ENCODE results near the gene KLRK1. TPM values are rescaled to one million over a fixed set of nuclear protein-coding genes. Genes with fewer than 3 reads are reported as not detected.
"Not testable (repeated sequence)": the region's sequence is repeated elsewhere in the genome, so short reads cannot be mapped to it uniquely, and the experiment has no call there.

Gene KLRK1
- total and polyA plus RNA-seq, 8 donors = 0.50 to 17.4 (median 2.2) TPM; not detected in 2

- WGBS, 5 donors = 85 to 92% (median 88%) methylated on average over 4 of the region's 4 CpGs
- no peak for TF ChIP-seq EP300 (IDR thresholded peaks at IDR 0.05)
- TF ChIP-seq POLR2AphosphoS5 (IDR thresholded peaks at IDR 0.05) = no peak
- no peak for TF ChIP-seq CTCF (IDR thresholded peaks at IDR 0.05)
- TF ChIP-seq POLR2A (IDR thresholded peaks at IDR 0.05) = no peak
- no peak for DNase-seq
- Histone ChIP-seq H3K4me3 (no peak overlapping the region), H3K4me1 (no peaks in the 10 kb centered on the region), H3K9me3 (no peaks in the 10 kb centered on the region), H3K27ac (peak overlapping the region in 1 of 5 donors; percentile 7), H3K36me3 (no peaks in the 10 kb centered on the region), H3K27me3 (no peaks in the 10 kb centered on the region)
- intact Hi-C loops (cut with DNase I; ENCODE audit: low total_unique reads) = no loop called here
Observed at GRCh38 chr12:10381928-10382628, 7.8 kb downstream of the KLRK1 start.

- H3K27me3 ChIP-seq; H3K4me3 ChIP-seq; H3K36me3 ChIP-seq; H3K9me3 ChIP-seq; H3K4me1 ChIP-seq; intact Hi-C loops (cut with DNase I; ENCODE audit: low total_unique reads); H3K27ac ChIP-seq; DNase-seq: not testable (repeated sequence)
- WGBS, 5 donors = 63 to 81% (median 78%) methylated on average over 2 of the region's 2 CpGs
Observed at GRCh38 chr12:10378737-10379136, 11.1 kb downstream of the KLRK1 start.

- DNase-seq = no peak
- Histone ChIP-seq H3K27me3 (no peaks in the 10 kb centered on the region), H3K36me3 (no peaks in the 10 kb centered on the region), H3K9me3 (no peaks in the 10 kb centered on the region), H3K4me1 (peaks cover 0 to 22% (median 14%) of the 10 kb centered on the region in 4 donors), H3K27ac (no peak overlapping the region), H3K4me3 (no peak overlapping the region)
- WGBS, 5 donors = 76 to 94% (median 87%) methylated on average over 3 of the region's 3 CpGs
- intact Hi-C loops (cut with DNase I; ENCODE audit: low total_unique reads) = no loop called here
- TF ChIP-seq POLR2AphosphoS5 (IDR thresholded peaks at IDR 0.05) = no peak
- no peak for TF ChIP-seq POLR2A (IDR thresholded peaks at IDR 0.05)
- TF ChIP-seq EP300 (IDR thresholded peaks at IDR 0.05) = no peak
- TF ChIP-seq CTCF (IDR thresholded peaks at IDR 0.05) = no peak
Observed at GRCh38 chr12:10374624-10375018, 15.2 kb downstream of the KLRK1 start.

- H3K4me3 ChIP-seq = no peak overlapping the region
- intact Hi-C loops (cut with DNase I; ENCODE audit: low total_unique reads) = no loop called here
- H3K9me3 ChIP-seq = no peaks in the 10 kb centered on the region
- peak overlapping the region in 3 of 5 donors; percentile 11 to 61 (median 39) for H3K27ac ChIP-seq
- 25 to 50% (median 32%) methylated on average over 1 of the region's 1 CpG for WGBS, 5 donors
- H3K36me3 ChIP-seq = no peaks in the 10 kb centered on the region
- H3K4me1 ChIP-seq = peaks cover 0 to 22% (median 14%) of the 10 kb centered on the region in 4 donors
- no peaks in the 10 kb centered on the region for H3K27me3 ChIP-seq
- peak in 1 of 2 donors; percentile 15 for DNase-seq
- TF ChIP-seq EP300 (IDR thresholded peaks at IDR 0.05) (no peak), POLR2AphosphoS5 (IDR thresholded peaks at IDR 0.05) (no peak), POLR2A (IDR thresholded peaks at IDR 0.05) (no peak), CTCF (IDR thresholded peaks at IDR 0.05) (no peak)
Observed at GRCh38 chr12:10372559-10372958, 17.3 kb downstream of the KLRK1 start.

GRCh38 chr12:10371893-10372535 is 17.8 kb downstream of the KLRK1 start:
- DNase-seq; H3K9me3 ChIP-seq; H3K27me3 ChIP-seq; intact Hi-C loops (cut with DNase I; ENCODE audit: low total_unique reads); H3K36me3 ChIP-seq; H3K4me3 ChIP-seq: not testable (repeated sequence)
- peaks cover 0 to 27% (median 16%) of the 10 kb centered on the region in 4 donors for H3K4me1 ChIP-seq
- WGBS, 5 donors = 31 to 54% (median 38%) methylated on average over 6 of the region's 6 CpGs
- peak overlapping the region in 3 of 5 donors; percentile 11 to 61 (median 39) for H3K27ac ChIP-seq
